Hippocampal formation (tissue), 2 donors: ENCODE results near the gene SSTR3.

Source experiments
- DNase-seq, 2 donors: peaks; one replicate each; lab custom pipeline; 2025; lab: John Stamatoyannopoulos, UW

SSTR3 gene

DNA sequence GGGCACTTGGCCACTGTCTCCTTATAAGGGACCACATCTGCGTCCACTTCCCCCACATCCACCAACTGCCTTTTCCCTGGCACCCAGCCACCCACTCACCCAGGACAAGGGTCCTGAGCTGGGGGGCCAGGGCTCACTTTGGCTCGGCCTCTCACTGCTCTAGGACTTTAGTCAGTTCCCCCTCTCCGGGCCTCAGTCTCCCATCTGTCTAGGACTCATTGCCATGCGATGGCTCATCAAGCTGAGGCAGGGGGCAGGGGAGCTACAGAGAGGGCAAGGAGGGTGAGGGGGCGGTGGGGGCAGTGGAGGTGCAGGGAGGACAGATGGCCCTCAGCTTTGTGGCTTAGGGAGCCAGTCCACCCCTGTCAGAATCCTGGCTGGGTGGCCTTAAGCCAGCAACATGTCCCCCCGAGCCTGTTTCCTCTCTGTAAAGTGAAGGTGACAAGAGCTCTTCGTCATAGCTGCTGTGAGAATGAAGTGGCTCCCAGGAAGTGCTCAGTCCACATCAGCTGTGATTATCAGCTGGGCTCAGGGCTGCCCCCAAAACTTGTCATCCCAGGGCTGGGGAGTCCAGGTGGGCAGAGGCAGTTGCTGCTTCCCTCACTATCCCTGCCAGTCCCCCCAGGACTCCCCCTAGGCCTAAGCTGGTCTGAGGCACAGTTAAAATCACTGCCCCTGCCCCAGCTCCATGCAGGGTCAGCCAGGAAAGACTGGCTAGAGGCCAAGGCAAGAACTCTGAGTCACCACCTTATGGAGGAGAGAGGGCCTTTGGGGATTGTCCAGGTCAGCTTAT lies 16.9 kb upstream of the SSTR3 start:
- DNase-seq, result no peak

DNA sequence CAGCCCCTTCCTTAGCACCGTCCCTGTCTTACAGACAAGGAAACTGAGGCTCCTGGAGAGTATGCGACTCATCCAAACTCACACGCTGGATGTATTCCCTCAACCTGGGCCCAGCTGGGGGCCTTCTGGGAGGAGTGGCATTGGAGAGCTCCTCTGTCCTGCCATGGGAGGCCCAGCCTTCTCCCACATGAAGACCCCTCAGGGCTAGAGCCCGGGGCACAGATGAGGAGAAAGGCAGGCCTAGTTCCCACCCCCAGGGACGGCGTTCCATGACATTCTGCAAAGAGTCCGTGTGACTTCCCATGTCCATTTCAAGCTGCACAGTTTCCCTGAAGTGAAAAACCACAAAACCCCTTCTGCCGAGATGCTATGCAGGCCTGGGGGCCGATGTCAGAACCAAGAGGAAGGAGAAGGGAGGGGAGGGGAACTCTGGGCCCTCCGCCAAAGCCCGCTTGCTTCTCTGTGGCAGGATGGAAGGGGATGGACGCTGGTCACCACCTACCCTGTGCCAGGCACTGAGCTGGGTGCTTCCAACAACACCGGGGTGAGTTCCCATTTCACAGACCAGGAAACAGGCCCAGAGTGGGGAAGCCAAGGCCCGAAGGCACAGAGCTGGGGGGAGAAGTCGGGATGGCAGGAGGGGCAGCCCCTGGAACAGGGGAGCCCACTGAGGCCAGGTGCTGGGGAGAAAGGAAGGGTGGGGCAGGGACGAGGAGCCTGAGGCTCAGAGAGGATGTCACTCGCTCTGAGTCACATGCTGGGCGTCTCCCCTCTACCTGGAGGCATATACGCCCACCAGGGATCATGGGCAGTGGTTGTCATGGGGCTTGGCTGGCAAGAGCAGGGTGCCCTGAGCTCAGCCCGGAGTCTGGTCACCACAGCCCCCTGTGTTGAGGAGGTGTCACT lies 16.1 kb upstream of the SSTR3 start:
- DNase-seq, result peak in 1 of 2 donors; percentile 15

DNA sequence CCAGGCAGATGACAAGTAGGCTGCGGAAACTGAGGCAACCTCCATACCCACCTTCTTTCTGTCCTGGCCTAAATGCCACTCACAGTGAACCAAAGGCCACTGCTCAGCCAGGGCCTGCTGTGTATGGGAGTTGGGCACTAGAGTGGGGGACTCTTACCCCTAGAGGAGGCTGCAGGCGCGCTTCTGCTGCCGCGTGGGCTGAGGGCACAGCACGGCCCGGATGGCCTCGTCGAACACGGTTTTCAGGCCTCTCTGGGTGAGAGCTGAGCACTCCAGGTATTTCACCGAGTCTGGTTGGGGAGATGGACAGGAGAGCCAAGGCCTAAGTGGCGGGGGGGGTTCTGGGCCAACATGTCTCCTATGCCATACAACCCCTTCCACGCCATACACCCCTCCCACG lies 14.2 kb upstream of the SSTR3 start:
- DNase-seq, result no peak

DNA sequence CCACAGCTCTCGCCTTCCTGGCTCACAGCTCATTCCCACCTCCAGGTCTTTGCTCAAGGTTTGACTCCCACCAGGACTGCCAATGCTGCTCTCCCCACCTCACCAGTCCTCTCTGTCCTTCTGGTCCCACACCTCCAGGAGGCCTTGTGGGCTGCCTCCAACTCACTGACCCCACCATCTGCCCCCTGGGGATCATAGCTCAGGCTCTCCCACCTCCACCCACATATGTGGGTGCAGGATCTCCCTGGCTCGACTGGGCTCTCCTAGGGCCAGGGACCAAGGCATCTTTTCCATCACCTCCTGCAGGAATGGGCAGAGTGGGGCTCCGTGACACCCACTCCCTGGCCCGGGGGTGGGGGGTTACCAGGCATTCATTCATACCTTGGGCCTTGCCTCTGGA lies 13.8 kb upstream of the SSTR3 start:
- DNase-seq, result no peak

DNA sequence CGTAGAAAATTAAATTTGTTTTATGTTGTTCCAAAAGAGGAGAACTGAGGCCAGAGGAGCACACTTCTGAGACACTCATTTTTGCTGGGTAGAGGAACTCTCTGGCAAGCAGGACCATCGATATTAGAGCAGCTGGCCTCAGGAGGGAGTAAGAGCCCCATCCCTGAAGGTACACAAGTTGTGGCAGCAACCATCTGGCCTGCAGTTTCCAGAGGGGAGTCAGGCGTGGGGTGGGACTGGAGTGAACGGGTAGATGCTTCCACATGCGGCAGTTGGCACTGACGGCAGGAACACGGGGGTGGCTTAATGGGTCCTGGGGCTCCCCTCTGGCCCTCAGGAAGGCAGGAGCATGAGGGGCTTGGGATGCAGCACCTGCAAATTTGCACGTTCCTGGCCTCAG lies 13.2 kb upstream of the SSTR3 start:
- no peak for DNase-seq

DNA sequence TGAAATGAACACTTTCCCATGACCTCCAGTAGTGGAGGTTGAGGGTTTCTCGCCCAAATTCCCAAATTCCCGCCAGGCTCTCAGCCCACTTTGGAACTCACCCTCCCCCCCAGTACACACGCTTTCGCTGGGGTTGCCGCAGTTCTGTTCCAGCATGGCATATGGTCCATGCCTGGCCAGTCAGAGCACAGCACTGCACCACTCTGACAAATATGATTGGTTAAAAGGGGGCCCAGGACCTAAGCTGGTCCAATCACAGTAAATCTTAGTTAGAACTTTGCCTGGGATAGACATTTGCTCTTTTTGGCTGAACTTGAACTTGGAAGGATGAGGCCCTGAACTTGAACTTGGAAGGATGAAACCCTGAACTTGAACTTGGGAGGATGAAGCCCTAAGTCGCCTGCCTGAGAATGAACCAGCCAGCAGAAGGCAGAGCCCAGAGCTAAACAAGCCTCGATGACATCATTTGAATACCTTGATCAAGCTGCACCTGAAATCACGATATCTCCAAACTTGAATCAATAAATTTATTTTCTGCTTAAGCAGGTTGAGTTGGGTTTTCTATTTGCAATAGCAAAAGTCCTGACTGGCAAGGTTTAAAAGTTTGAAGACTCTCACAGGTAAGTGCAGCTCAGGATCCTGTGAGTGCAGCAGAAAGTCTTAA lies 12.6 kb upstream of the SSTR3 start:
- no peak for DNase-seq

DNA sequence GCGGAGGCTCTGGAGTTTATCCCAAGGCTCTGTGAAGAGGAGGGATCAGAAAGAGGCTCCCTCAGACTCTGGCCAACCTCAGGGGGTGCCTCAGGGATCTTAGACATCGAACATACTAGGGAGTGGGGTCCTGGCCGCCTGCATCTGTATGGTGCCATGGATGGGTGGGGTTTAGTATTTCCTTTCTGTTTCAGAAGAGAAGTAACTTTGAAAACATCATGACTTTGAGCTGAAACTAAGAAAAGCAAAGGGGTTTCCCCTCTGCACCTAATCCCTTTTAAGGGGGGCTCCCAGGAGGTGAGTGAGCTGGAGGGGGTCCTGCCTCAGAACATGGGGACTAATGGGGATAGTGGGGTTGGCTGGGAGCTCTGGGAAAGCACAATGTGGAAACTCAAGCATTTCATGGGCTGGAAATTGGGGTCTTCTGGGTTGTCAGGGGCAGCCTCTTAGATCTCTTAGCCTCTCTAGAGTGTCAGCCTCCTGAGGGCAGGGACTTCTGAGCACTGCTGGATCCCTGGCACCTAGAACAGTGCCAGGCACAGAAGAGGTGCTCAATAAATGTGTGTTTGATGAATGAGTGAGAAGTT lies 11.8 kb upstream of the SSTR3 start:
- no peak for DNase-seq

DNA sequence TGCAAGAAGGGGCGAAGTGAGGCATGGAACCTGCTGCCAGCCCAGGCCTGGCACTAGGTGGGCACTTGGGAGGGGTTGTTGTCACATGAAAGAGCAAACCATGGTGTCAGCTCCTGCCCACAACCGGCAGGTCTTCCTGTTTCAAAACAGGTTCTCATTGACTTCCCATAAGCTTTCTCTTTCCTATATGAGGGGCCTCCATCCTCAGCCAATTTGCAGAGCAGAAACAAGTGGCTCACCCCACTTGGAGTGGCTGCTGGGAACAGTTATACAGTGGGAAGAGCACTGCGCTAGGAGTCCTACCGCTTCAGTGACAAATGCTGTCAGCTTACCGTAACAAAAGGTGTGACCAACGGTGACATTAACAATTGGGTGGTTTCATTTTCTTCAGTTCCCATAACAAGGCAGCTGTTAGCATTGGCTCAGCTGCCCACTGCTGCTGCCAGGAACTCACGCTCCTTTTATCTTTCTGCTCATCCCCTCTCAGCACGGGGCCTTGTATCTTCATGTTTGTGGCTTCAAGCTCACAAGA lies 10.2 kb upstream of the SSTR3 start:
- DNase-seq, result no peak

DNA sequence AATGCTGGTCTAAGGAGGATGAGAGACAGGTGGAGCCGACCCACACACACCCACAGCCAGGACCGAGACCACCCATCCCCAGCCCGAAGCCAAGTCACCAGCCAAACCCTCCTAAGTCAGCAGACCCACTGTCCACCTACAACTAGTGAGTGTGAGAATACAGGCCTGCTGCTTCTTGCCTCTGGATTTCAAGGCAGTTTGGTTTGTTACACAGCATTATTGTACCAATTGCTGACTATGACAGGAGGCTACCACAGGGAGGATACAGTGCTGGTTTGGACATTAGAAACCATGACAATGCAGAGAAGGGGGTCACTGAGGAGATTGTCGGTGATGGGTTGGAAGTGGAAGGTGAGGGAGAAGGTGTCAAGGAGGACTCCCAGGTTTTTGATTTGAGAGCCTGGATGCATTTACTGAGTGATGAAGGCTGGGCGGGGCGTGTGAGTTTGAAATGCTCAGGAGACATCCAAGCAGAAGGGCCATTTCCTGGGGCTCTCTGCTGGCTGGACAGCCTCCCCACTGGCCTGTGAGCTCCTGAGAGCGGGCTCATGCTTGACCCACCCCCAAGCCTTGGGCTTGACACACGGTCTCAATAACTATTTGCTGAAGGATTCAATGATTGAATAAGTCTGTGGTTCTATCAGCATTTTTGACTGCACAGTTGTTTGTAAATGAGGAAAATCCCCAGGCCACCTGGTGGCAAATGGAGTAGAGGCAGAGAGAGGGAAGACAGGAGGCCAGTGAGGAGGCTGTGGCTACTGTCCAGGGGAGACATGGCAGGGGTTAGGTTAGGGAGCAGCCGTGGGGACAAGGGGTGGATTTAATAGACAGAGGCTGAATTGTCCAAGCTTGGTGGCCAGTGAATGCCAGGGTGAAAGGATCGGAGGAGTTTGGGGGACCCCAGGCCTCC lies 9.4 kb upstream of the SSTR3 start:
- no peak for DNase-seq

DNA sequence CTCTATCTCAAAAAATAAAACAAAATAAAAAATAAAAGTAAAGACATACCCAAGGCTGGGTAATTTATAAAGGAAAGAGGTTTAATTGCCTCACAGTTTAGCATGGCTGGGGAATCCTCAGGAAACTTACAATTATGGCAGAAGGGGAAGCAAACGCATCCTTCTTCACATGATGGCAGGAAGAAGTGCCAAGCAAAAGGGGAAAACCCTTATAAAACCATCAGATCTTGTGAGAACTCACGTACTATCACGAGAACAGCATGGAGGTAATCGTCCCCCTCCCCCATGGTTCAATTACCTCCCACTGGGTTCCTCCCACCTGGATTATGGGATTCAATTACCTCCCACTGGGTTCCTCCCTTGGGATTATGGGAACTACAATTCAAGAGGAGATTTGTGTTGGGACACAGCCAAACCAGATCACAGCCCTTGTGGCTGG lies 8.3 kb upstream of the SSTR3 start:
- no peak for DNase-seq

DNA sequence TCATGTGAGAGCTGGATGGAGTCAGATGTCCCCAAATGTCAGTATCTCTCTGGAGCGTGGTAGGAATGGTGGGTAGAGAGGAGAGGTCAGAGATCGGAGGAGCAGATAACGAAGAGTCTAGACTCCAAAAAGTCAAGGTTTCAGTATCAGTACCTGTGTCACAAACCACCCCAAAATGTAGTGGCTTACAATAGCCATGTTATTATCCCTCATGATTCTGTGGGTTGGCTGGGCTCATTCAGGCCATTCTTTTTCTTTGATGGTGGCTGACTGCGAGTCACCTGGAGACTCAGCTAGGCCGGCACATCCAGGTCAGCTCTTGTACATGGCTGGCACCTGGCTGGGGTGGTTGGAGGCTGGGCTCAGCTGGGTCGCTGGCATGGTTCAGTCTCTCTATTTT lies 7.3 kb upstream of the SSTR3 start:
- DNase-seq, result no peak

DNA sequence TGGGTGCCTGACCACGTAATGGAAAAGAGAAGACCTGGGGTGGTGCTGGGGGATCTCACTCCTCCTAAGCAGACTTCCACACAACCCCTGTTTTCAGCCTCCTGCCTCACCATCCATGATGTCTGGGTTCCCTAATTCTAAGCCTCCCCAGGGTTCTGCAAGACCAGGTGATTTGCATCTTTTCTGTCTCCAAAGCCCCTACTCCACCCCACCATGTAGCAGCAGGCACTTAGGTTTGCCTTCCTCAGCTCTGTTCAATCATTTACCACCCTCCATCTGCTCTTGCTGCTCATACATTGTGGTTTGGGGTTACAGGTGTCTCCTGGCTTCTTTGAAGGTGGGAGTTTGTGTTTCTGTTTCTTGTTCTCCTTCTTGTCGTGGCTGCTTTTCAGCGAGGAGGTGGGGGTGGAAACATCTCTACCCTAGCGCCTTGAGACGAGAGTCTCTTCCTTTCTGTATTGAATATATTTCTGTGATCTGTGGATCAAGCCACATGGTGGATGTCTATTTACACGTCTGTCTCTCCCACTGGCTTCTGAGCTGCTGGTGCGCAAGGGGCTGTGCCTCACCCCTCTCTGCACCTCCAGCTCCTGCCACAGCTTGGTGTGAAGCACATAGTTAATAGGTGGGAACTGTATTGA lies 6.6 kb upstream of the SSTR3 start:
- DNase-seq, result no peak

DNA sequence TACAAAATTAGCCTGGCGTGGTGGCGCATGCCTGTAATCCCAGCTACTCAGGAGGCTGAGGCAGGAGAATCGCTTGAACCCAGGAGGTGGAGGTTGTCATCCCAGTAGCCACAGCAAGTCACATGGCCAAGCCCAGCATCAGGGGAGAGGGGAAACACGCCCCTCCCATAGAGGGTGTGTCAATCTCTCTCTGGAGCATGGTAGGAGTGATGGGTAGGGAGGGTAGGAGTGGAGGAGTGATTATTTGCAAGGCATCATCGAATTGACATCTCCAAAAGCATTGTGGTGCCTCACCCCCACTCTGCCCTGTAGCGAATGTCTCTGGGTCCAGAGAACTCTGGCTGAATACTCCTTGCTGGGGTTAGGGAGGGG lies 6.1 kb upstream of the SSTR3 start:
- no peak for DNase-seq

DNA sequence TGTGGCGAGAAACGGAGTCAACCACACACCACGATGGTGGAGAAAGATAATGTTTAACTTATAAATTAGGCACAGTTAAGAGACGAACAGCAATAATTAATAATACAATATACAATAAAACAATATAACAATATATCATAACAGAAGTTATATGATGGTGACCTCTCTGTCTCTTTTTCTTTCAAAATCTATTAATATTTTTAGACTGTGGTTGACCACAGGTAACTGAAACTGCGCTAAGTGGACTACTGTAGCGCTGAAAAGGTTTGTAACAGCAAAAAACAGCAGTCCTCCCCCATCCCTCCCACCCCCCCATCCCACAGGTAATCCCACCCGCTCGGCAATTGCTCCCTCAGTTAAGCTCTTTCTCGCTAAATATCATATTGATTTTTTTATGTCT lies 3.6 kb upstream of the SSTR3 start:
- DNase-seq, result no peak

DNA sequence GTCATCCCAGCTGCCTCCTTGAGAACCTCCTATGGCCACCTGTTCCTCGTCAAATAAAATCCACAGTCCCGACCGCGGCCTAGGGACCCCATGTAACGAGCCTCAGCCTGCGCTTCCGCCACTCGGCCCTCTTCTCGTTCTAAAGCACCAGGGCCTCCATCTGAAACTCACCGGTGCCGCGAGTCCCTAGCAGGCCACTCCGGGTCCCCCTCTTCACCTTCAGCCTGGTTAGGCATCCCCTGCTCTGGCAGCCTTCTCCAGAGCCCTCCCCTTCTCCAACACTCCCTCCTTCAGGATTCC lies 2.4 kb upstream of the SSTR3 start:
- DNase-seq, result no peak

DNA sequence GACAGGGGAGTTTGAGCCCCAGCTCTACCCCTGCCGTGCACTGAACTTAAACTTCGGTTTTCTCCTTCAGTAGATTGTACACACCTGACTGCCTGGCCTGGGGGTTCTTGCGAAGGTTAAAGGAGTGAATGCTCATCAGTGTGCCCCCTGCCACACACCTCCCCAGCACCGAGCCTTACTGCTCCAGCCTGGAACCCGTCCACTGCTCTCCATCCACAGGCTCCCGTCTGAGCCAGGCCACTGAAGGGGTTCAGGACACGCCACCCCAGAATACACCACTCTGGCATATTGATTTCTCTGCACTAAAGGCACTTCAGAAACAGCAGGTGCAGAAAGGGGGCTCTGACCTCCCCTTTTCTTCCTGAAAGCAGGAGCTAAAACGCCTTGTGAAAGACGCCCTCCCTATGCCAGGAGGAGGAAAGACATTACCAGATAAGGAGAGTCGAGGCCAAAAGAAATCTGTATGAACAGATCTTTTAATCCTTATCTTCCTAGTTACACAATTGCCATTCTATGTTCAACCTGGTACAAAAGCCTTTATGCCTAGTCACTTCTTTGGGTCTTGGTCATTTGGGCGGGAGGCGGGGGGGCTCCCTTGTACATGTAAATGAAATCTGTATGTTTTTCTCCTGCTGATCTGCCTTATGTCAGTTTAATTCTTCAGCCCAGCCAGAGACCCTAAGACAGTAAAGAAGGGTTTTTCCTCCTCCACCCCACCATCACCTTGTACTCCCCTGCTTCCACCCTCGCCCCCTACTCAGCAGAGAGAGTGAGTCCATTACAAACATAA lies 1.9 kb upstream of the SSTR3 start:
- DNase-seq, result no peak

DNA sequence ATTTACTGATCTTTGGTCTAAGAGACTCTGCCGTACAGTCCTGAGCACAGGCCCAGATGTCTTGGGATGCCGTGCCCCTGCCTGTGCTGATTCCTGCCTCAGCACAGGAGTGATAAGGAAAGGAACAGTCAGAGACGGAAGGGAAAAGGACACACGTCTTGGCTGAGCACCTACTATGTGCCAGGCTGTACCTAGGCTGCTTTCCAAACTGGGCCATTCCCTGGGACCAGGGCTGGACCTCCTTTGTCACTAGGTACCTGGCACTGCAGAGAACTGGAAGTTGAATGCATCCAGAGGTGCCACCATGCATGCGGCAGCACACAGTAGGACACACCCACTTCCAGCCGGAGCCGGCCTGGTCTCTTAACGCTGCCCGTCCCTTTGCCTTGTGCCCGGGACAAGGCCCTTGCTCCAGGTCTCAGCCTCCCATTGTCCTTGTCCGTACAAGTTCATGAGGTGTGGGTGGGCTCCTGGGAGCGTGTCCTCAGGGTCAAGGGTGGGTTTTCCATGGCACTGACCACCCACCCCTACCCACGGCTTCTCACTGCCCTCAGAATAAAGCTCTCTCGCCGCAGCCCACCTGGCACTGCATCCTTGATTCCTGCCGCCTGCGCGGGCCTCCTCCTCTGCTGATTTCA lies 1.1 kb upstream of the SSTR3 start:
- no peak for DNase-seq

DNA sequence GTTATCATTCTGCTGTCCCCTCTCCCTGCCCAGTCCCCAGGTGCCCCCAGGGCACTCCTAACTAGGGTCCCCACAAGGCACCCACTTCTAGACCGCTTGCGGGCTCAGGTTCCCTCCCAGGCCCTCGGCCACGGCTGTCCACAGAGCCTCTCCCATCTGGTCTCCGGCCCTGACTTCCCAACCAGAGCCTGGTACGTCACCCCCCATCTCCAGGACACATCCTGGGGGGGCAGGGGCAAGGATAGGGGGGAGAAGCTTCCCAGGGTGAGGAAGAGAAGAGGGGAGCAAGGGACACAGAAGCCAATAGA lies 457 bp downstream of the SSTR3 start:
- no peak for DNase-seq

DNA sequence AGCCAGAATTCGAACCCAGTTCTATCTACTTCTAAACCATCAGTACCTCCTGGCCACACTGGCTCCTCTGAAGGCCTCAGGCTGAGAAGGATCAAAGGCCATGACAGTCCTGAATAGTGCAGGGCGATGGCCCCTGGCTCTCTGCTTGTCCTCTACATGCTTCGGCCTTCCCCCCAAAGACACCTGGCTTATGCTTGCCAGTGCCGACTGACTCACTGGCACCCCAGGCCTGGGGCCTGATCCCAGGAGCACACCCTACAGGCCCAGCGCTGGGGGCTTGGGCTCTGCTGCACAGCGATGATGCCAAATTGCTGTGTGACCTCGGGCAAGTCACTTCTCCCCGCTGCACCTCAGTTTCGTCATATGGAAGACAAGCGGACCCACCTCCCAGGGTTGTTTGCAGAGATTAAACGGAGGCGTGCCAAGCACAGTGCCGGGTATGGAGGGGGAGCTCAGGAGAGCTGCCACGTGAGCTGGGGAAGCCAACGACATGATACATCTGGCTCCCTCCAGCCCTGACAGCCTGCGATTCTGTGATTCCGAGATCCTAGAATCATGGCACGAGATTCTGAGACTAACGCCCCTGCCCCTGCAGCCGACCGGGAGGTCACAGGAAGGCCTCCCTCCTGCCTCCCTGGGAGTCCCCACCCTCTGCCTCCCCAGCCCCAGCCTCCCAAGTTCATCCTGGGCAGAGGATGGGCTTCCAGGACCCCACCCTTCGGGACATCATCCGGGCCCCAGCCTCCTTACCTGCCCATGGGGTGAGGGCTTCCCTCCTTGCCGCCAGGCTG lies 1.0 kb downstream of the SSTR3 start:
- no peak for DNase-seq
